GM12875 (cell line): Measurements from ENCODE around the gene COL26A1.

Experiments
- H3K4me3 ChIP-seq: one replicate; pipeline ENCODE4 v1.5.1; 2011; ENCODE audit warnings: low read depth, low read length, control low read depth
- CTCF ChIP-seq: IDR thresholded peaks from 2 replicates; pipeline ENCODE4 v1.5.1; 2011; ENCODE audit warnings: low read depth, mild to moderate bottlenecking, control low read depth, inconsistent platforms, low read length, moderate library complexity, borderline replicate concordance; ENCODE audit not compliant: insufficient read depth

COL26A1 gene

GRCh38 chr7:101373812-101374614, 11.3 kb downstream of the COL26A1 start:
- no peak for TF ChIP-seq CTCF
- no peak overlapping the region for H3K4me3 ChIP-seq

GRCh38 chr7:101374990-101375389, 12.3 kb downstream of the COL26A1 start:
- H3K4me3 ChIP-seq, result no peak overlapping the region
- TF ChIP-seq CTCF, result no peak

GRCh38 chr7:101376601-101377000, 13.9 kb downstream of the COL26A1 start:
- no peak for TF ChIP-seq CTCF
- no peak overlapping the region for H3K4me3 ChIP-seq

- no peak overlapping the region for H3K4me3 ChIP-seq
- no peak for TF ChIP-seq CTCF
These were observed 14.6 kb downstream of the COL26A1 start for GRCh38 chr7:101377189-101377736.

GRCh38 chr7:101378751-101379174, 16.1 kb downstream of the COL26A1 start:
- H3K4me3 ChIP-seq, result no peak overlapping the region
- no peak for TF ChIP-seq CTCF

- no peak overlapping the region for H3K4me3 ChIP-seq
- TF ChIP-seq CTCF, result no peak
These were observed 16.6 kb downstream of the COL26A1 start for GRCh38 chr7:101379302-101379701.
